ENCODE measurements around the gene HCN4. TPM values are rescaled to one million over a fixed set of nuclear protein-coding genes. Genes with fewer than 3 reads are reported as not detected.

HCN4 gene
- total and polyA plus RNA-seq, 4 donors, result not detected

DNA sequence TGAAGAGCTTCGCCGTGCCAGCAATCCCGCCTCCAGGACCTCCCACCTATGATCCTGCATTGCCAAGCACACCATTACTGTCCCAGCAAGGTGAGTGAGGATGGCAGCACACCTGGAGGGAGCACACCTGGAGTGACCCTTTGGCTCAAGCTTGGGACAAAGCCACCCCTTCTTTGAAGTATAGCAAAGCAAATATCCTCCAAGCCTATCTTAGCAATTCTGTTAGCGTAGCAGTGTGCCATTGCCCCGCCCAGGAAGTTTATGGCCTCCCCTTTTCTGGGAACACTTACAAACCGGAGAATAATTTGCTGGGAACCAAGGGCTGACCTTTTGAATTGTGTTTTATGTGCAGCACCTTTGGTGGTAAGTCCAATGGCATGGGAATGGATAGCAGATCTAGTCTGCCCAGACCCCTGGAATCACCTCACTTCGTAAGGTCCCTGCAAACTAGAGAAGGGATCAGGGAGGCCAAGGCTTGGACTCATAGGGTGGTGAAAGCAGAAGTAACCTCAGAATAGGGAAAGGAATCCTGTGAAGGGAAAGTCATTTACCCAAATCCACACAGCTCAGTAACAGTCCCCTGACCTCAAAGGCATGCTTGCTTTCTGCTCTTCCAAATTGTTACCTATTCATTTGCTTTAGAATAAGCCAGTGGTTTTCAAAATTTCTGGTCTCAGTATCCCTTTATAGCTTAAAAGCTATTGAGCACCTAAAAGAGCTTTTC lies 70.1 kb downstream of the HCN4 start:
- H3K36me3 ChIP-seq (ENCODE audit: control insufficient read depth in 4 of 4, insufficient read depth in 3 of 4, low read depth in 1 of 4, low read length in 3 of 4), result peaks cover 0 to 25% (median 13%) of the 10 kb centered on the region in 4 donors
- no peak overlapping the region for H3K9ac ChIP-seq (ENCODE audit: low read depth in 1 of 2, low read length in 2 of 2)
- TF ChIP-seq FOXA1 (IDR thresholded peaks at IDR 0.05) (no peak), TAF1 (conservative IDR thresholded peaks at IDR 0.05) (no peak)
- TF ChIP-seq, protein P1, sequence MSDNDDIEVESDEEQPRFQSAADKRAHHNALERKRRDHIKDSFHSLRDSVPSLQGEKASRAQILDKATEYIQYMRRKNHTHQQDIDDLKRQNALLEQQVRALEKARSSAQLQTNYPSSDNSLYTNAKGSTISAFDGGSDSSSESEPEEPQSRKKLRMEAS (IDR thresholded peaks at IDR 0.05), result no peak
- H3K4me3 ChIP-seq (ENCODE audit: low read depth in 1 of 3, low read length in 3 of 3), result no peak overlapping the region
- H3K27ac ChIP-seq (ENCODE audit: low read depth in 1 of 2, low read length in 2 of 2), result no peak overlapping the region
- no peak for DNase-seq (ENCODE audit: low spot score)
- H3K27me3 ChIP-seq (ENCODE audit: control insufficient read depth in 4 of 4, insufficient read depth in 4 of 4, low read length in 3 of 4), result no peaks in the 10 kb centered on the region
- H3K9me3 ChIP-seq (ENCODE audit: control insufficient read depth in 4 of 4, low read length in 3 of 4), result no peaks in the 10 kb centered on the region
- H3K4me1 ChIP-seq (ENCODE audit: control insufficient read depth in 4 of 4, insufficient read depth in 4 of 4, low read length in 3 of 4), result peaks cover 0 to under 1% (median 0%) of the 10 kb centered on the region in 4 donors
- WGBS, result 89% methylated on average over 7 of the region's 7 CpGs

DNA sequence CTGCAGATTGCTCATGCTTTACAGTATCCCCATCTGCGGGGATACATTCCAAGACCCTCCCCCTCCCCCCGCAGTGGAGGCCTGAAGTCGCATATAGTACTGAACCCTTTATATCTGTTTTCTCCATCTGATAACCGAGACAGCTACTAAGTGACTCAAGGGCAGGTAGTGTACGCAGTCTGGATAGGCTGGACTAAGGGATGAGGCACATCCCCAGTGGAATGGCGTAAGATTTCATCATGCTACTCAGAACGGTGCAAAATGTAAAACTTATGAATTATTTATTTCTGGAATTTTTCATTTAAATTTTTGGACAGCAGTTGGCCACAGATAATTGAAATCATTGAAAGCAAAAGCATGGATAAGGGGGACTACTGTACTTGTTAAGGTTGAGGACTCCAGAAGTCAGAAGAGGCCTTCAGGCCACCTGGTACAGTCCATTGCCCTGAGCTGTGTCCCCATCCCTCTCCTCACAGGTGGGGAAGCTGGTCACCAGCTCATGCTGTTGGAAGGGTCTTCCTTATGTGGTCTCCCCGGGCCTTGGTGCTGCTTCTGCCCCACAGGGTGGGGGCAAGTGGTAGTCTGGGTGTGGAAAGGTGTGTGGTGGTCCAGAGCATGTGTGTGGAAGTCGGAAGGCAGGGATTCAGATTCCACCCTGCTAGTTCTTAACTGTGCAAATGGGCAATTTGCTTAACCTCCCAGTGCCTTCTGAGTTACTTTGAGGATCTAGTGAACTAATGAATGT lies 72.0 kb downstream of the HCN4 start:
- H3K27ac ChIP-seq (ENCODE audit: low read depth in 1 of 2, low read length in 2 of 2), result no peak overlapping the region
- peaks cover 0 to 15% (median 5%) of the 10 kb centered on the region in 4 donors for H3K36me3 ChIP-seq (ENCODE audit: control insufficient read depth in 4 of 4, insufficient read depth in 3 of 4, low read depth in 1 of 4, low read length in 3 of 4)
- WGBS, result 93% methylated on average over 9 of the region's 9 CpGs
- no peak for DNase-seq (ENCODE audit: low spot score)
- H3K4me1 ChIP-seq (ENCODE audit: control insufficient read depth in 4 of 4, insufficient read depth in 4 of 4, low read length in 3 of 4), result peaks cover 0 to 7% (median 3%) of the 10 kb centered on the region in 4 donors
- no peaks in the 10 kb centered on the region for H3K27me3 ChIP-seq (ENCODE audit: control insufficient read depth in 4 of 4, insufficient read depth in 4 of 4, low read length in 3 of 4)
- no peak overlapping the region for H3K4me3 ChIP-seq (ENCODE audit: low read depth in 1 of 3, low read length in 3 of 3)
- no peak overlapping the region for H3K9ac ChIP-seq (ENCODE audit: low read depth in 1 of 2, low read length in 2 of 2)
- TF ChIP-seq HNF4A (conservative IDR thresholded peaks at IDR 0.05) (no peak), RXRA (IDR thresholded peaks at IDR 0.05) (no peak), HNF4G (IDR thresholded peaks at IDR 0.05) (no peak), FOXA2 (IDR thresholded peaks at IDR 0.05) (no peak), EGR1 (IDR thresholded peaks at IDR 0.05; ENCODE audit: low read depth in 2 of 2) (no peak), FOXA1 (IDR thresholded peaks at IDR 0.05) (no peak), GABPA (IDR thresholded peaks at IDR 0.05 in 1 of 2, conservative IDR thresholded peaks at IDR 0.05 in 1 of 2) (no peak), SP1 (IDR thresholded peaks at IDR 0.05) (no peak), RAD21 (IDR thresholded peaks at IDR 0.05) (no peak), TAF1 (conservative IDR thresholded peaks at IDR 0.05) (no peak), JUND (IDR thresholded peaks at IDR 0.05) (no peak), YY1 (IDR thresholded peaks at IDR 0.05) (no peak), NR2F2 (IDR thresholded peaks at IDR 0.05) (no peak)
- TF ChIP-seq, protein P2, sequence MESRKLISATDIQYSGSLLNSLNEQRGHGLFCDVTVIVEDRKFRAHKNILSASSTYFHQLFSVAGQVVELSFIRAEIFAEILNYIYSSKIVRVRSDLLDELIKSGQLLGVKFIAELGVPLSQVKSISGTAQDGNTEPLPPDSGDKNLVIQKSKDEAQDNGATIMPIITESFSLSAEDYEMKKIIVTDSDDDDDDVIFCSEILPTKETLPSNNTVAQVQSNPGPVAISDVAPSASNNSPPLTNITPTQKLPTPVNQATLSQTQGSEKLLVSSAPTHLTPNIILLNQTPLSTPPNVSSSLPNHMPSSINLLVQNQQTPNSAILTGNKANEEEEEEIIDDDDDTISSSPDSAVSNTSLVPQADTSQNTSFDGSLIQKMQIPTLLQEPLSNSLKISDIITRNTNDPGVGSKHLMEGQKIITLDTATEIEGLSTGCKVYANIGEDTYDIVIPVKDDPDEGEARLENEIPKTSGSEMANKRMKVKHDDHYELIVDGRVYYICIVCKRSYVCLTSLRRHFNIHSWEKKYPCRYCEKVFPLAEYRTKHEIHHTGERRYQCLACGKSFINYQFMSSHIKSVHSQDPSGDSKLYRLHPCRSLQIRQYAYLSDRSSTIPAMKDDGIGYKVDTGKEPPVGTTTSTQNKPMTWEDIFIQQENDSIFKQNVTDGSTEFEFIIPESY (IDR thresholded peaks at IDR 0.05), result no peak
- TF ChIP-seq, protein P3, sequence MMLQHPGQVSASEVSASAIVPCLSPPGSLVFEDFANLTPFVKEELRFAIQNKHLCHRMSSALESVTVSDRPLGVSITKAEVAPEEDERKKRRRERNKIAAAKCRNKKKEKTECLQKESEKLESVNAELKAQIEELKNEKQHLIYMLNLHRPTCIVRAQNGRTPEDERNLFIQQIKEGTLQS (IDR thresholded peaks at IDR 0.05), result no peak
- TF ChIP-seq, protein P4, sequence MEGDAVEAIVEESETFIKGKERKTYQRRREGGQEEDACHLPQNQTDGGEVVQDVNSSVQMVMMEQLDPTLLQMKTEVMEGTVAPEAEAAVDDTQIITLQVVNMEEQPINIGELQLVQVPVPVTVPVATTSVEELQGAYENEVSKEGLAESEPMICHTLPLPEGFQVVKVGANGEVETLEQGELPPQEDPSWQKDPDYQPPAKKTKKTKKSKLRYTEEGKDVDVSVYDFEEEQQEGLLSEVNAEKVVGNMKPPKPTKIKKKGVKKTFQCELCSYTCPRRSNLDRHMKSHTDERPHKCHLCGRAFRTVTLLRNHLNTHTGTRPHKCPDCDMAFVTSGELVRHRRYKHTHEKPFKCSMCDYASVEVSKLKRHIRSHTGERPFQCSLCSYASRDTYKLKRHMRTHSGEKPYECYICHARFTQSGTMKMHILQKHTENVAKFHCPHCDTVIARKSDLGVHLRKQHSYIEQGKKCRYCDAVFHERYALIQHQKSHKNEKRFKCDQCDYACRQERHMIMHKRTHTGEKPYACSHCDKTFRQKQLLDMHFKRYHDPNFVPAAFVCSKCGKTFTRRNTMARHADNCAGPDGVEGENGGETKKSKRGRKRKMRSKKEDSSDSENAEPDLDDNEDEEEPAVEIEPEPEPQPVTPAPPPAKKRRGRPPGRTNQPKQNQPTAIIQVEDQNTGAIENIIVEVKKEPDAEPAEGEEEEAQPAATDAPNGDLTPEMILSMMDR (IDR thresholded peaks at IDR 0.05; ENCODE audit: low read depth, low read length, missing input control), result no peak
- TF ChIP-seq, protein P1 (IDR thresholded peaks at IDR 0.05), result no peak
- TF ChIP-seq, protein P5, sequence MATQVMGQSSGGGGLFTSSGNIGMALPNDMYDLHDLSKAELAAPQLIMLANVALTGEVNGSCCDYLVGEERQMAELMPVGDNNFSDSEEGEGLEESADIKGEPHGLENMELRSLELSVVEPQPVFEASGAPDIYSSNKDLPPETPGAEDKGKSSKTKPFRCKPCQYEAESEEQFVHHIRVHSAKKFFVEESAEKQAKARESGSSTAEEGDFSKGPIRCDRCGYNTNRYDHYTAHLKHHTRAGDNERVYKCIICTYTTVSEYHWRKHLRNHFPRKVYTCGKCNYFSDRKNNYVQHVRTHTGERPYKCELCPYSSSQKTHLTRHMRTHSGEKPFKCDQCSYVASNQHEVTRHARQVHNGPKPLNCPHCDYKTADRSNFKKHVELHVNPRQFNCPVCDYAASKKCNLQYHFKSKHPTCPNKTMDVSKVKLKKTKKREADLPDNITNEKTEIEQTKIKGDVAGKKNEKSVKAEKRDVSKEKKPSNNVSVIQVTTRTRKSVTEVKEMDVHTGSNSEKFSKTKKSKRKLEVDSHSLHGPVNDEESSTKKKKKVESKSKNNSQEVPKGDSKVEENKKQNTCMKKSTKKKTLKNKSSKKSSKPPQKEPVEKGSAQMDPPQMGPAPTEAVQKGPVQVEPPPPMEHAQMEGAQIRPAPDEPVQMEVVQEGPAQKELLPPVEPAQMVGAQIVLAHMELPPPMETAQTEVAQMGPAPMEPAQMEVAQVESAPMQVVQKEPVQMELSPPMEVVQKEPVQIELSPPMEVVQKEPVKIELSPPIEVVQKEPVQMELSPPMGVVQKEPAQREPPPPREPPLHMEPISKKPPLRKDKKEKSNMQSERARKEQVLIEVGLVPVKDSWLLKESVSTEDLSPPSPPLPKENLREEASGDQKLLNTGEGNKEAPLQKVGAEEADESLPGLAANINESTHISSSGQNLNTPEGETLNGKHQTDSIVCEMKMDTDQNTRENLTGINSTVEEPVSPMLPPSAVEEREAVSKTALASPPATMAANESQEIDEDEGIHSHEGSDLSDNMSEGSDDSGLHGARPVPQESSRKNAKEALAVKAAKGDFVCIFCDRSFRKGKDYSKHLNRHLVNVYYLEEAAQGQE (IDR thresholded peaks at IDR 0.05), result no peak
- H3K9me3 ChIP-seq (ENCODE audit: control insufficient read depth in 4 of 4, low read length in 3 of 4), result no peaks in the 10 kb centered on the region
